ENCODE measurements around the gene MCC. TPM values are rescaled to one million over a fixed set of nuclear protein-coding genes. Genes with fewer than 3 reads are reported as not detected.
"Not testable (repeated sequence)": the region's sequence is repeated elsewhere in the genome, so short reads cannot be mapped to it uniquely, and the experiment has no call there.

Gene MCC
- total RNA-seq, 5 donors from 2014 or later (not counting 1 experiment from before 2014, with no cell fraction given), result 2.6 to 8.3 (median 6.3) TPM

DNA sequence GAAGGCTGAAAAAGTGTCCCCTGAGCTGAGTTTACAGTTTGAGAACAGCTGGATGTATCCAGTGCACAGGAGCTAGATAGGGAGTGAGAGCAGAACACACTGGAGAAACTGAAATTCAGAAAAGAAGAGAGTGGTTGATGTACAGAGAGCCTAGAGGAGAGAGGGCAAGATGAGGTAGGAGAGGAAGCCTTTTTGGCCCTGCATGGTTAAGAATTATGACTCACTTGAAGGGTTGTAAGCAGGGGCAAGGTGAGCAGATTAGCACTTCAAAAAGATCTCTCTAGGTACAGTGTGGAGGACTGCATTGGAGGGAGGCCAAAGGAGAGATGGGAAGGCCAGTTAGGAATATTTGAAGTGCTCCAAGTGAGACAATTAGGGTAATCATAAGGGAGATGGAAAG is 25.2 kb downstream of the MCC start:
- H3K27ac Mint-ChIP-seq, result no peak overlapping the region
- H3K9me3 Mint-ChIP-seq, result no peaks in the 10 kb centered on the region
- ATAC-seq (replicated peaks in 1 of 4), result no peak
- Histone ChIP-seq H3K36me3 (ENCODE audit: control insufficient read depth in 2 of 2, extremely low read depth in 1 of 2, insufficient read depth in 1 of 2, low read length in 1 of 2) (no peaks in the 10 kb centered on the region), H3K9me3 (no peaks in the 10 kb centered on the region), H3K27ac (ENCODE audit: low read length) (no peak overlapping the region), H3K4me1 (ENCODE audit: control insufficient read depth in 1 of 2, extremely low read depth in 1 of 2, insufficient read depth in 2 of 2, low read length in 2 of 2) (no peaks in the 10 kb centered on the region), H3K27me3 (replicated peaks in 1 of 2; ENCODE audit: control insufficient read depth in 2 of 2, extremely low read depth in 1 of 2, insufficient read depth in 2 of 2, low read length in 1 of 2) (peaks cover 0 to 3% of the 10 kb centered on the region in 2 experiments), H3K4me3 (ENCODE audit: control insufficient read depth in 1 of 2, extremely low read depth in 1 of 2, low read length in 1 of 2) (no peak overlapping the region)
- no peaks in the 10 kb centered on the region for H3K36me3 Mint-ChIP-seq
- H3K27me3 Mint-ChIP-seq, result peaks cover 2 to 10% of the 10 kb centered on the region in 2 donors
- H3K4me1 Mint-ChIP-seq, result no peaks in the 10 kb centered on the region
- CTCF ChIA-PET, result no interaction called here
- POLR2A ChIA-PET, result no interaction called here
- no peak overlapping the region for H3K4me3 Mint-ChIP-seq
- no peak for DNase-seq

GRCh38 chr5:113457106-113457505 is 31.1 kb downstream of the MCC start:
- H3K27me3 Mint-ChIP-seq; H3K4me3 ChIP-seq (ENCODE audit: control insufficient read depth in 1 of 2, extremely low read depth in 1 of 2, low read length in 1 of 2); ATAC-seq (replicated peaks in 1 of 4); H3K36me3 Mint-ChIP-seq; H3K27ac ChIP-seq (ENCODE audit: low read length); H3K4me1 ChIP-seq (ENCODE audit: control insufficient read depth in 1 of 2, extremely low read depth in 1 of 2, insufficient read depth in 2 of 2, low read length in 2 of 2); H3K4me1 Mint-ChIP-seq; H3K36me3 ChIP-seq (ENCODE audit: control insufficient read depth in 2 of 2, extremely low read depth in 1 of 2, insufficient read depth in 1 of 2, low read length in 1 of 2); DNase-seq; H3K9me3 ChIP-seq; H3K4me3 Mint-ChIP-seq; H3K9me3 Mint-ChIP-seq; CTCF ChIA-PET; H3K27ac Mint-ChIP-seq; H3K27me3 ChIP-seq (replicated peaks in 1 of 2; ENCODE audit: control insufficient read depth in 2 of 2, extremely low read depth in 1 of 2, insufficient read depth in 2 of 2, low read length in 1 of 2): not testable (repeated sequence)
- WGBS (ENCODE audit: insufficient coverage), result 93% methylated on average over 20 of the region's 21 CpGs
- POLR2A ChIA-PET, result interaction anchor here in 1 of 2 donors (0.6 kb wide), 1 partner anchor 29 kb away, joined by 3 read pairs; no protein-coding TSS in a partner anchor

- H3K4me3 Mint-ChIP-seq, result no peak overlapping the region
- 94% methylated on average over 3 of the region's 6 CpGs for WGBS (ENCODE audit: insufficient coverage)
- DNase-seq, result no peak
- ATAC-seq (replicated peaks in 1 of 4), result no peak
- H3K27me3 ChIP-seq (replicated peaks in 1 of 2; ENCODE audit: control insufficient read depth in 2 of 2, extremely low read depth in 1 of 2, insufficient read depth in 2 of 2, low read length in 1 of 2), result peaks cover 0 to 3% of the 10 kb centered on the region in 2 experiments
- H3K27ac ChIP-seq (ENCODE audit: low read length), result no peak overlapping the region
- H3K36me3 ChIP-seq (ENCODE audit: control insufficient read depth in 2 of 2, extremely low read depth in 1 of 2, insufficient read depth in 1 of 2, low read length in 1 of 2), result no peaks in the 10 kb centered on the region
- no peaks in the 10 kb centered on the region for H3K9me3 Mint-ChIP-seq
- H3K4me3 ChIP-seq (ENCODE audit: control insufficient read depth in 1 of 2, extremely low read depth in 1 of 2, low read length in 1 of 2), result no peak overlapping the region
- peaks cover 0 to 7% of the 10 kb centered on the region in 2 donors for H3K27me3 Mint-ChIP-seq
- CTCF ChIA-PET, result no interaction called here
- no peaks in the 10 kb centered on the region for H3K36me3 Mint-ChIP-seq
- H3K4me1 Mint-ChIP-seq, result peaks cover 6 to 10% (median 7%) of the 10 kb centered on the region in 3 donors
- POLR2A ChIA-PET, result interaction anchor here in 1 of 2 donors (0.5 kb wide), 1 partner anchor 269 kb away, joined by 5 read pairs; no protein-coding TSS in a partner anchor
- H3K4me1 ChIP-seq (ENCODE audit: control insufficient read depth in 1 of 2, extremely low read depth in 1 of 2, insufficient read depth in 2 of 2, low read length in 2 of 2), result no peaks in the 10 kb centered on the region
- H3K9me3 ChIP-seq, result no peaks in the 10 kb centered on the region
- no peak overlapping the region for H3K27ac Mint-ChIP-seq
These were observed 35.3 kb downstream of the MCC start for GRCh38 chr5:113452941-113453340.

- ChIA-PET CTCF (no interaction called here), POLR2A (no interaction called here)
- Histone ChIP-seq H3K27me3 (replicated peaks in 1 of 2; ENCODE audit: control insufficient read depth in 2 of 2, extremely low read depth in 1 of 2, insufficient read depth in 2 of 2, low read length in 1 of 2) (peaks cover 0 to 6% of the 10 kb centered on the region in 2 experiments), H3K27ac (ENCODE audit: low read length) (no peak overlapping the region), H3K4me1 (ENCODE audit: control insufficient read depth in 1 of 2, extremely low read depth in 1 of 2, insufficient read depth in 2 of 2, low read length in 2 of 2) (no peaks in the 10 kb centered on the region), H3K9me3 (no peaks in the 10 kb centered on the region), H3K4me3 (ENCODE audit: control insufficient read depth in 1 of 2, extremely low read depth in 1 of 2, low read length in 1 of 2) (no peak overlapping the region), H3K36me3 (ENCODE audit: control insufficient read depth in 2 of 2, extremely low read depth in 1 of 2, insufficient read depth in 1 of 2, low read length in 1 of 2) (no peaks in the 10 kb centered on the region)
- DNase-seq (no peak), ATAC-seq (replicated peaks in 1 of 4) (no peak)
- Mint-ChIP-seq H3K27ac (no peak overlapping the region), H3K9me3 (no peaks in the 10 kb centered on the region), H3K27me3 (peaks cover 0 to 11% of the 10 kb centered on the region in 2 donors), H3K36me3 (no peaks in the 10 kb centered on the region), H3K4me1 (peaks cover 6 to 10% (median 7%) of the 10 kb centered on the region in 3 donors), H3K4me3 (no peak overlapping the region)
- 100% methylated on average over 1 of the region's 2 CpGs for WGBS (ENCODE audit: insufficient coverage)
These were observed 36.5 kb downstream of the MCC start for GRCh38 chr5:113451797-113452196.

DNA sequence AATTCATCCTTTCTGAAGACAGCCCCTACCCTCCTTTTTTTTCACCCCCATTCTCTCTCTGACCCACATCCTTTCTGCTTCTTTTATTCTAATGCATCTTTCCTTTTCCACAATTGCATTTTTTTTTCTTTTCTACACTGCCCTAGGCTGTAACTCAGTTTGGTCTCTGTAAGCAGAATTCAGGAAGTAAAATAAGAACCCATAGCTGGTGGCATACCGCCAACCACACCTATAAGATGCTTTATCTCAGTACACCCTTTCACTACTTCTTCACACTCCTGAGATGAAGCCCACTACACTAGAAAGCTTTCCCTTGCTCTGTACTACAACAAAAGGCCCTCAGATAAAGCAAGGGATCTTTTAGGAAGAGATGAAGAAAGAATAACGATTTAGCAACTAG is 37.3 kb downstream of the MCC start:
- Mint-ChIP-seq H3K27ac (no peak overlapping the region), H3K36me3 (no peaks in the 10 kb centered on the region), H3K9me3 (no peaks in the 10 kb centered on the region), H3K27me3 (peaks cover 0 to 11% of the 10 kb centered on the region in 2 donors), H3K4me3 (no peak overlapping the region), H3K4me1 (peaks cover 6 to 11% (median 10%) of the 10 kb centered on the region in 3 donors)
- ATAC-seq (replicated peaks in 1 of 4) (peak in 1 of 4 experiments; percentile 36), DNase-seq (no peak)
- Histone ChIP-seq H3K27ac (ENCODE audit: low read length) (no peak overlapping the region), H3K9me3 (no peaks in the 10 kb centered on the region), H3K4me1 (ENCODE audit: control insufficient read depth in 1 of 2, extremely low read depth in 1 of 2, insufficient read depth in 2 of 2, low read length in 2 of 2) (no peaks in the 10 kb centered on the region), H3K27me3 (replicated peaks in 1 of 2; ENCODE audit: control insufficient read depth in 2 of 2, extremely low read depth in 1 of 2, insufficient read depth in 2 of 2, low read length in 1 of 2) (peaks cover 0 to 6% of the 10 kb centered on the region in 2 experiments), H3K4me3 (ENCODE audit: control insufficient read depth in 1 of 2, extremely low read depth in 1 of 2, low read length in 1 of 2) (no peak overlapping the region), H3K36me3 (ENCODE audit: control insufficient read depth in 2 of 2, extremely low read depth in 1 of 2, insufficient read depth in 1 of 2, low read length in 1 of 2) (no peaks in the 10 kb centered on the region)
- WGBS (ENCODE audit: insufficient coverage), result no CpG with 5 or more reads among the region's 2 CpGs
- CTCF ChIA-PET, result no interaction called here
- POLR2A ChIA-PET, result no interaction called here

- ATAC-seq (replicated peaks in 1 of 4) (no peak), DNase-seq (no peak)
- Mint-ChIP-seq H3K4me1 (peaks cover 6 to 11% (median 10%) of the 10 kb centered on the region in 3 donors), H3K4me3 (no peak overlapping the region), H3K36me3 (no peaks in the 10 kb centered on the region), H3K9me3 (no peaks in the 10 kb centered on the region), H3K27me3 (peaks cover 3 to 8% of the 10 kb centered on the region in 2 donors), H3K27ac (no peak overlapping the region)
- ChIA-PET POLR2A (interaction anchor here in 1 of 2 donors (0.9 kb wide), 1 partner anchor 1696 kb away, joined by 3 read pairs; no protein-coding TSS in a partner anchor), CTCF (no interaction called here)
- no peaks in the 10 kb centered on the region for H3K9me3 ChIP-seq
- 58% methylated on average over 2 of the region's 2 CpGs for WGBS (ENCODE audit: insufficient coverage)
- H3K27me3 ChIP-seq (replicated peaks in 1 of 2; ENCODE audit: control insufficient read depth in 2 of 2, extremely low read depth in 1 of 2, insufficient read depth in 2 of 2, low read length in 1 of 2), result peaks cover 0 to 6% of the 10 kb centered on the region in 2 experiments
- H3K27ac ChIP-seq (ENCODE audit: low read length), result no peak overlapping the region
- H3K4me3 ChIP-seq (ENCODE audit: control insufficient read depth in 1 of 2, extremely low read depth in 1 of 2, low read length in 1 of 2), result no peak overlapping the region
- H3K36me3 ChIP-seq (ENCODE audit: control insufficient read depth in 2 of 2, extremely low read depth in 1 of 2, insufficient read depth in 1 of 2, low read length in 1 of 2), result no peaks in the 10 kb centered on the region
- H3K4me1 ChIP-seq (ENCODE audit: control insufficient read depth in 1 of 2, extremely low read depth in 1 of 2, insufficient read depth in 2 of 2, low read length in 2 of 2), result no peaks in the 10 kb centered on the region
These were observed 37.8 kb downstream of the MCC start for GRCh38 chr5:113450462-113450861.

- peaks cover 12 to 17% of the 10 kb centered on the region in 2 donors for H3K27me3 Mint-ChIP-seq
- H3K36me3 Mint-ChIP-seq, result no peaks in the 10 kb centered on the region
- Histone ChIP-seq H3K4me1 (ENCODE audit: control insufficient read depth in 1 of 2, extremely low read depth in 1 of 2, insufficient read depth in 2 of 2, low read length in 2 of 2) (no peaks in the 10 kb centered on the region), H3K9me3 (no peaks in the 10 kb centered on the region), H3K27ac (ENCODE audit: low read length) (no peak overlapping the region), H3K36me3 (ENCODE audit: control insufficient read depth in 2 of 2, extremely low read depth in 1 of 2, insufficient read depth in 1 of 2, low read length in 1 of 2) (no peaks in the 10 kb centered on the region), H3K4me3 (ENCODE audit: control insufficient read depth in 1 of 2, extremely low read depth in 1 of 2, low read length in 1 of 2) (no peak overlapping the region), H3K27me3 (replicated peaks in 1 of 2; ENCODE audit: control insufficient read depth in 2 of 2, extremely low read depth in 1 of 2, insufficient read depth in 2 of 2, low read length in 1 of 2) (peaks cover 3 to 6% of the 10 kb centered on the region in 2 experiments)
- POLR2A ChIA-PET, result no interaction called here
- no peak for ATAC-seq (replicated peaks in 1 of 4)
- no peaks in the 10 kb centered on the region for H3K9me3 Mint-ChIP-seq
- H3K4me1 Mint-ChIP-seq, result peaks cover 6 to 11% (median 10%) of the 10 kb centered on the region in 3 donors
- CTCF ChIA-PET, result interaction anchor here in 1 of 2 donors (0.6 kb wide), 1 partner anchor 15 kb away, joined by 3 read pairs; no protein-coding TSS in a partner anchor
- H3K4me3 Mint-ChIP-seq, result no peak overlapping the region
- no CpG with 5 or more reads among the region's 3 CpGs for WGBS (ENCODE audit: insufficient coverage)
- no peak overlapping the region for H3K27ac Mint-ChIP-seq
- DNase-seq, result no peak
These were observed 40.0 kb downstream of the MCC start for GRCh38 chr5:113448252-113448651.
